Measurements from ENCODE around the gene PIP5K1B. TPM values are rescaled to one million over a fixed set of nuclear protein-coding genes. Genes with fewer than 3 reads are reported as not detected.
"Not testable (repeated sequence)": the region's sequence is repeated elsewhere in the genome, so short reads cannot be mapped to it uniquely, and the experiment has no call there.

The PIP5K1B gene
- total RNA-seq, 1 donor from 2014 or later = 27.1 TPM

GRCh38 chr9:68986949-68987348 lies 281.9 kb downstream of the PIP5K1B start:
- DNase-seq (ENCODE audit: low spot score); intact Hi-C loops (cut with DNase I): not testable (repeated sequence)

- intact Hi-C loops (cut with DNase I) = no loop called here
- no peak for DNase-seq (ENCODE audit: low spot score)
Observed at GRCh38 chr9:68991457-68991856, 286.4 kb downstream of the PIP5K1B start.

- intact Hi-C loops (cut with DNase I) = no loop called here
Observed at GRCh38 chr9:68995776-68996175, 290.7 kb downstream of the PIP5K1B start.

GRCh38 chr9:68996462-68996861 lies 291.4 kb downstream of the PIP5K1B start:
- DNase-seq (ENCODE audit: low spot score) = no peak
- intact Hi-C loops (cut with DNase I) = no loop called here

More at GRCh38 chr9:68995776-68996175, 290.7 kb downstream of the PIP5K1B start:
- no peak for DNase-seq (ENCODE audit: low spot score)

- no peak for DNase-seq (ENCODE audit: low spot score)
- intact Hi-C loops (cut with DNase I) = no loop called here
Observed at GRCh38 chr9:68997666-68998065, 292.6 kb downstream of the PIP5K1B start.

- intact Hi-C loops (cut with DNase I) = no loop called here
- DNase-seq (ENCODE audit: low spot score) = no peak
Observed at GRCh38 chr9:68998385-68998784, 293.3 kb downstream of the PIP5K1B start.

GRCh38 chr9:68998812-68999211 lies 293.8 kb downstream of the PIP5K1B start:
- intact Hi-C loops (cut with DNase I) = loop anchor here (1.0 kb wide), 1 partner anchor 415 kb away; no protein-coding TSS in a partner anchor
- DNase-seq (ENCODE audit: low spot score) = no peak

GRCh38 chr9:68999393-69000105 lies 294.5 kb downstream of the PIP5K1B start:
- intact Hi-C loops (cut with DNase I) = loop anchor here (1.0 kb wide), 1 partner anchor 415 kb away; no protein-coding TSS in a partner anchor
- DNase-seq (ENCODE audit: low spot score) = no peak

GRCh38 chr9:69001921-69002320 lies 296.9 kb downstream of the PIP5K1B start:
- intact Hi-C loops (cut with DNase I) = no loop called here
- DNase-seq (ENCODE audit: low spot score) = no peak

GRCh38 chr9:69003051-69003450 lies 298.0 kb downstream of the PIP5K1B start:
- intact Hi-C loops (cut with DNase I) = no loop called here
- no peak for DNase-seq (ENCODE audit: low spot score)

GRCh38 chr9:69004836-69005235 lies 299.8 kb downstream of the PIP5K1B start:
- intact Hi-C loops (cut with DNase I) = no loop called here
- no peak for DNase-seq (ENCODE audit: low spot score)

- DNase-seq (ENCODE audit: low spot score) = no peak
- intact Hi-C loops (cut with DNase I) = no loop called here
Observed at GRCh38 chr9:69009708-69010107, 304.7 kb downstream of the PIP5K1B start.

GRCh38 chr9:69012696-69013381 lies 307.8 kb downstream of the PIP5K1B start:
- intact Hi-C loops (cut with DNase I) = no loop called here
- DNase-seq (ENCODE audit: low spot score) = no peak

GRCh38 chr9:69013382-69013727 lies 308.3 kb downstream of the PIP5K1B start:
- intact Hi-C loops (cut with DNase I) = no loop called here
- no peak for DNase-seq (ENCODE audit: low spot score)

GRCh38 chr9:69014013-69014412 lies 309.0 kb downstream of the PIP5K1B start, which contains the start of gene PRKACG:
Gene PRKACG (minus strand): TSS chr9:69014113. CDS start chr9:69014092, 21 bp downstream.
- intact Hi-C loops (cut with DNase I) = no loop called here
- DNase-seq (ENCODE audit: low spot score) = no peak

GRCh38 chr9:69016191-69017096 lies 311.4 kb downstream of the PIP5K1B start:
- intact Hi-C loops (cut with DNase I) = no loop called here

GRCh38 chr9:69018737-69019136 lies 313.7 kb downstream of the PIP5K1B start:
- intact Hi-C loops (cut with DNase I) = no loop called here
- DNase-seq (ENCODE audit: low spot score) = no peak

More at GRCh38 chr9:69016191-69017096, 311.4 kb downstream of the PIP5K1B start:
- DNase-seq (ENCODE audit: low spot score) = no peak

GRCh38 chr9:69019808-69020207 lies 314.8 kb downstream of the PIP5K1B start:
- intact Hi-C loops (cut with DNase I) = no loop called here
- DNase-seq (ENCODE audit: low spot score) = no peak

GRCh38 chr9:69020301-69021145 lies 315.5 kb downstream of the PIP5K1B start:
- no peak for DNase-seq (ENCODE audit: low spot score)
- intact Hi-C loops (cut with DNase I) = no loop called here

Measured in cardiac septum (tissue), 1 donor.